Mesenchymal stem cell (in vitro differentiated cells and primary cell): ENCODE data around the gene SRPK2. TPM values are rescaled to one million over a fixed set of nuclear protein-coding genes. Genes with fewer than 3 reads are reported as not detected.

Experiments used
- DNase-seq: peaks from one replicate; pipeline ENCODE4 v3.0.0-alpha.2; 2013
- H2AFZ ChIP-seq: one replicate; pipeline ENCODE4 v1.6.1; 2013; ENCODE audit warnings: low read depth, mild to moderate bottlenecking, control low read depth, inconsistent platforms, low read length, moderate library complexity
- H2AK5ac ChIP-seq: 2 replicates; pipeline ENCODE4 v1.6.1; 2013; ENCODE audit warnings: low read length, moderate library complexity, mild to moderate bottlenecking, inconsistent platforms; ENCODE audit not compliant: severe bottlenecking
- H2BK120ac ChIP-seq: one replicate; pipeline ENCODE4 v1.6.1; 2013; ENCODE audit warnings: low read depth, mild to moderate bottlenecking, inconsistent platforms, low read length, moderate library complexity
- H2BK12ac ChIP-seq, 2 experiments: one replicate each; pipeline ENCODE4 v1.6.1; 2013; ENCODE audit warnings: inconsistent platforms in 2 of 2, low read length in 2 of 2, mild to moderate bottlenecking in 2 of 2, moderate library complexity in 2 of 2, control low read depth in 1 of 2
- H2BK15ac ChIP-seq: one replicate; pipeline ENCODE4 v1.6.1; 2013; ENCODE audit warnings: mild to moderate bottlenecking, low read depth, inconsistent platforms; ENCODE audit not compliant: poor library complexity, severe bottlenecking
- H2BK5ac ChIP-seq: 2 replicates; pipeline ENCODE4 v1.6.1; 2013; ENCODE audit warnings: low read depth, mild to moderate bottlenecking, low read length, control low read depth, inconsistent platforms; ENCODE audit not compliant: poor library complexity, severe bottlenecking
- H3K14ac ChIP-seq, 2 experiments: one replicate each; pipeline ENCODE4 v1.6.1; 2013; ENCODE audit warnings: inconsistent platforms in 2 of 2, low read length in 2 of 2, control low read depth in 1 of 2, mild to moderate bottlenecking in 1 of 2, moderate library complexity in 1 of 2
- H3K18ac ChIP-seq, 2 experiments: one replicate each; pipeline ENCODE4 v1.6.1; 2013; ENCODE audit warnings: inconsistent platforms in 2 of 2, low read length in 2 of 2, control low read depth in 1 of 2, low read depth in 1 of 2, mild to moderate bottlenecking in 1 of 2
- H3K23ac ChIP-seq, 2 experiments: one replicate each; pipeline ENCODE4 v1.6.1; 2013; ENCODE audit warnings: inconsistent platforms in 2 of 2, low read length in 2 of 2, mild to moderate bottlenecking in 2 of 2, moderate library complexity in 2 of 2, control low read depth in 1 of 2
- H3K27ac ChIP-seq: 2 replicates; pipeline ENCODE4 v1.5.1; 2013; ENCODE audit warnings: mild to moderate bottlenecking, moderate library complexity, low read length, control low read depth, inconsistent platforms; ENCODE audit not compliant: poor library complexity, severe bottlenecking
- H3K27me3 ChIP-seq, 2 experiments: 2 replicates each; pipeline versions ENCODE4 v1.6.1 to v1.7.0; 2013; ENCODE audit warnings: low read length in 2 of 2, mild to moderate bottlenecking in 2 of 2, moderate library complexity in 2 of 2, control low read depth in 1 of 2, inconsistent platforms in 1 of 2; ENCODE audit not compliant: control insufficient read depth in 1 of 2, insufficient read depth in 1 of 2
- H3K36me3 ChIP-seq, 2 experiments: 2 replicates each; pipeline versions ENCODE4 v1.6.1 to v1.7.0; 2013; ENCODE audit warnings: low read length in 2 of 2, control low read depth in 1 of 2, inconsistent platforms in 1 of 2, low read depth in 1 of 2, mild to moderate bottlenecking in 1 of 2; ENCODE audit not compliant: insufficient read depth in 2 of 2, control insufficient read depth in 1 of 2
- H3K4ac ChIP-seq, 2 experiments: one replicate each; pipeline ENCODE4 v1.6.1; 2013; ENCODE audit warnings: inconsistent platforms in 2 of 2, low read length in 2 of 2, mild to moderate bottlenecking in 2 of 2, moderate library complexity in 2 of 2, control low read depth in 1 of 2, low read depth in 1 of 2
- H3K4me1 ChIP-seq: 2 replicates; pipeline ENCODE4 v1.6.1; 2013; ENCODE audit warnings: low read depth, low read length, control low read depth; ENCODE audit not compliant: control insufficient read depth, insufficient read depth
- H3K4me2 ChIP-seq: 2 replicates; pipeline ENCODE4 v1.6.1; 2013; ENCODE audit warnings: low read length, mild to moderate bottlenecking, inconsistent platforms; ENCODE audit not compliant: poor library complexity, severe bottlenecking
- H3K4me3 ChIP-seq, 2 experiments: 2 replicates each; pipeline versions ENCODE4 v1.5.1 to v1.7.0; 2013; ENCODE audit warnings: low read length in 2 of 2, mild to moderate bottlenecking in 2 of 2, control low read depth in 1 of 2, low read depth in 1 of 2; ENCODE audit not compliant: insufficient read depth in 1 of 2
- H3K79me1 ChIP-seq: replicated peaks from 2 replicates; pipeline ENCODE4 v1.6.1; 2013; ENCODE audit warnings: mild to moderate bottlenecking, control low read depth, low read length, inconsistent platforms; ENCODE audit not compliant: poor library complexity, severe bottlenecking
- H3K9ac ChIP-seq: 2 replicates; pipeline ENCODE4 v1.7.0; 2013; ENCODE audit warnings: mild to moderate bottlenecking, low read length, moderate library complexity
- H3K9me3 ChIP-seq: 2 replicates; pipeline ENCODE4 v1.7.0; 2013; ENCODE audit warnings: mild to moderate bottlenecking, low read length; ENCODE audit not compliant: control insufficient read depth
- H4K8ac ChIP-seq: one replicate; pipeline ENCODE4 v1.6.1; 2013; ENCODE audit warnings: inconsistent platforms, mild to moderate bottlenecking, low read length, moderate library complexity
- H4K91ac ChIP-seq: one replicate; pipeline ENCODE4 v1.6.1; 2013; ENCODE audit warnings: mild to moderate bottlenecking, low read length, inconsistent platforms
- WGBS: methylation state at CpG from one replicate; pipeline ENCODE4 v1.1.7; 2013; ENCODE audit warnings: mixed read lengths; 5-methylcytosine and 5-hydroxymethylcytosine counted together
- small RNA-seq: library from polyadenylated mRNA; stranded (forward); fragments of <200 nt; extraction: miRNeasy Mini kit (QIAGEN cat#:217004); gene quantifications from one replicate; pipeline ENCODE3, GENCODE V24; 2013; ENCODE audit warnings: low read depth

Gene SRPK2

DNA sequence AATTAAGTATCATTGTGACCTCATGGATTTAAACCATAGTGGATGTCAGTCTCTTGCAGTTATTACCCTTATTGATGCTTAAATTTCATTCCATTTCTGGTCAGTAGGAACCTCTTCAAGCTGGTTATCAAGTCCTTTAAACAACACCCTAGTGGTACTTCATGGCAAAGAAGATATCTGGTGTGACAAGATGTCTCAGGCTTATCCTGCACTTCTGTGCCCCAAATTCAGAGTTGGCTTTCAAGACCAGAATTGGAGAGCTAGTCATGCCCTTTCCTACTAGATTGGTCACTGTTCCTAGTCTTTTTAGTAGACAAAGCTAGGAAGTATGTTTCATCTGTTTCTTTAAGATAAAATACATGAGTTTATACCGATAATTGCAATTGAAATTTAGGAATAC, 319.8 kb downstream of the SRPK2 start:
- no peak overlapping the region for H3K18ac ChIP-seq
- DNase-seq, result no peak
- WGBS, result no CpG with 5 or more reads among the region's 1 CpG
- H3K4me2 ChIP-seq, result no peak overlapping the region
- H3K23ac ChIP-seq, result no peak overlapping the region
- H3K9ac ChIP-seq, result no peak overlapping the region
- no peak overlapping the region for H2BK15ac ChIP-seq
- H2BK5ac ChIP-seq, result no peak overlapping the region
- H3K9me3 ChIP-seq, result no peaks in the 10 kb centered on the region
- H2BK120ac ChIP-seq, result no peak overlapping the region
- H4K8ac ChIP-seq, result no peak overlapping the region
- no peak overlapping the region for H3K4ac ChIP-seq
- H3K14ac ChIP-seq, result no peak overlapping the region
- H2AFZ ChIP-seq, result no peak overlapping the region
- H3K27me3 ChIP-seq, result no peaks in the 10 kb centered on the region
- H2AK5ac ChIP-seq, result no peak overlapping the region
- no peak overlapping the region for H4K91ac ChIP-seq
- H3K36me3 ChIP-seq, result peaks cover 20 to 96% of the 10 kb centered on the region in 2 experiments
- H2BK12ac ChIP-seq, result no peak overlapping the region
- peaks cover 12% of the 10 kb centered on the region for H3K79me1 ChIP-seq
- H3K4me3 ChIP-seq, result no peak overlapping the region
- peaks cover 2% of the 10 kb centered on the region for H3K4me1 ChIP-seq
- H3K27ac ChIP-seq, result no peak overlapping the region

DNA sequence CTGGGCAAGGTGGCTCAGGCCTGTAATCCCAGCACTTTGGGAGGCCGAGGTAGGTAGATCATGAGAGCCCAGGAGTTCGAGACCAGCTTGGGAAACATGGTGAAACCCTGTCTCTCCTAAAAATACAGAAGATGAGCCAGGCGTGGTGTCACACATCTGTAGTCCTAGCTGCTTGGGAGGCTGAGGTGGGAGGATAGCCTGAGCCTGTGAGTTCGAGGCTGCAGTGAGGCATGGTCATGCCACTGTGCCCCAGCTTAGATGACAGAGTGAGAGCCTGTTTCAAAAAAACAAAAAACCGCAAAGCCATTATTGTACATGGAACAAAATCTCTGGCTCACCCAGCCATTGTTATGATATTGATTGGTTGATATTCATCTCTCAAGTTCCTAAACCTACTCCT, 321.0 kb downstream of the SRPK2 start:
- Histone ChIP-seq H3K79me1 (peaks cover 13% of the 10 kb centered on the region), H2BK15ac (no peak overlapping the region), H3K4ac (no peak overlapping the region), H2BK5ac (no peak overlapping the region), H3K23ac (no peak overlapping the region), H3K14ac (no peak overlapping the region), H3K27me3 (no peaks in the 10 kb centered on the region), H4K91ac (no peak overlapping the region), H3K4me2 (no peak overlapping the region), H3K9me3 (no peaks in the 10 kb centered on the region), H2BK12ac (no peak overlapping the region), H3K4me3 (no peak overlapping the region), H3K36me3 (peaks cover 20 to 95% of the 10 kb centered on the region in 2 experiments), H3K18ac (no peak overlapping the region), H2BK120ac (no peak overlapping the region), H2AFZ (no peak overlapping the region), H3K4me1 (peaks cover 3% of the 10 kb centered on the region), H3K9ac (no peak overlapping the region), H2AK5ac (no peak overlapping the region), H4K8ac (no peak overlapping the region), H3K27ac (no peak overlapping the region)
- DNase-seq, result no peak
- 97% methylated on average over 3 of the region's 5 CpGs for WGBS

Small RNAs within 50 kb of the gene (small RNA-seq; reads per million reads assigned to genes)
- not detected for gene AC005070.2
- gene RNU6-1322P, result not detected
